ENCODE data around the gene NEMP2.

GRCh38 chr2:190535586-190535985, 1.1 kb upstream of the NEMP2 start:
- TF ChIP-seq TAF1 (IDR thresholded peaks at IDR 0.05; ENCODE audit: low read depth, low read length) (no peak), EP300 (IDR thresholded peaks at IDR 0.05; ENCODE audit: borderline replicate concordance in 1 of 2, low read depth in 2 of 2, low read length in 2 of 2) (no peak), POLR2AphosphoS5 (IDR thresholded peaks at IDR 0.05; ENCODE audit: low read depth, low read length) (no peak), JUND (IDR thresholded peaks at IDR 0.05; ENCODE audit: low read length) (no peak), POLR2A (IDR thresholded peaks at IDR 0.05; ENCODE audit: control extremely low read depth in 1 of 2, low read depth in 2 of 2, low read length in 2 of 2) (no peak), YY1 (IDR thresholded peaks at IDR 0.05; ENCODE audit: low read depth, low read length) (no peak), CTCF (IDR thresholded peaks at IDR 0.05; ENCODE audit: control extremely low read depth in 1 of 3, insufficient read depth in 1 of 3, low read depth in 1 of 3, low read length in 3 of 3) (no peak), SP1 (IDR thresholded peaks at IDR 0.05; ENCODE audit: low read depth, low read length) (no peak)

Measured in H1 (cell line).